SK-N-SH treated with all-trans-retinoic acid at 6 μM for 48 hours (cell line): ENCODE data around the gene SFMBT1.

ENCODE experiments used
- CSDC2 ChIP-seq: fragments of 250-450 bp; sonication (Bioruptor Pico); IDR thresholded peaks from 2 replicates; pipeline ENCODE4 v1.5.0; 2020; ENCODE audit warnings: mild to moderate bottlenecking, moderate library complexity
- CSRNP3 ChIP-seq: fragments of 250-450 bp; sonication (Bioruptor Pico); IDR thresholded peaks from 2 replicates; pipeline ENCODE4 v1.5.1; 2021; ENCODE audit warnings: mild to moderate bottlenecking, moderate library complexity
- OSR1 ChIP-seq: fragments of 250-450 bp; sonication (Bioruptor Pico); IDR thresholded peaks from 2 replicates; pipeline ENCODE4 v1.8.0; 2022; ENCODE audit warnings: moderate library complexity, mild to moderate bottlenecking, inconsistent platforms
- TOX ChIP-seq: fragments of 250-450 bp; sonication (Bioruptor Pico); IDR thresholded peaks from 2 replicates; pipeline ENCODE4 v1.8.0; 2021; ENCODE audit warnings: mild to moderate bottlenecking, moderate library complexity, borderline replicate concordance
- ZNF70 ChIP-seq: fragments of 450-650 bp; formaldehyde crosslinking; IDR thresholded peaks from 2 replicates; pipeline ENCODE4 v1.5.0; 2020; ENCODE audit warnings: mild to moderate bottlenecking, moderate library complexity
- TF ChIP-seq, protein P1 (sequence below): fragments of 250-450 bp; sonication (Bioruptor Pico); IDR thresholded peaks from 2 replicates; pipeline ENCODE4 v1.8.0; 2021; ENCODE audit warnings: low read depth, mild to moderate bottlenecking, moderate library complexity, borderline replicate concordance

DNA sequence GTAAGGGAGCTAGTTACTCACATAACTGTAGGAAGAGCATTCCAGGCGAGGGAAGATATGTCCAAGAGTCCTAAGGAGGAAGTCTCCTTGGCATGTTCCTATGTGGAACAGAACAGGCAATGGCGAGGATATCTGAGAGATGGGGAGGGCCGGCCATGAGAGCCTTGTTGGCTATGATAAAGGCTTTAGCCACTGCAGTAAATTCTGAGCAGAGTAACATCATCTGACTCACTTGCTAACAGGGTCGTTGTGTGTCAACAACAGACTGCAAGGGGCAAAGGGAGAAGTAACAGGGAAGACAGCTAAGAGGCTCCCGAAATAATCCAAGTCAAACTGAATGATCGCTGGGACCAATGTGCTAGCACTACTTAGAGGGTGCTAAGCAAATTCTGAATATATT, 21.6 kb downstream of the SFMBT1 start:
- no peak for TF ChIP-seq CSDC2 (CRISPR knock-in tag)
- TF ChIP-seq CSRNP3 (CRISPR knock-in tag): no peak
- TF ChIP-seq, protein P1, sequence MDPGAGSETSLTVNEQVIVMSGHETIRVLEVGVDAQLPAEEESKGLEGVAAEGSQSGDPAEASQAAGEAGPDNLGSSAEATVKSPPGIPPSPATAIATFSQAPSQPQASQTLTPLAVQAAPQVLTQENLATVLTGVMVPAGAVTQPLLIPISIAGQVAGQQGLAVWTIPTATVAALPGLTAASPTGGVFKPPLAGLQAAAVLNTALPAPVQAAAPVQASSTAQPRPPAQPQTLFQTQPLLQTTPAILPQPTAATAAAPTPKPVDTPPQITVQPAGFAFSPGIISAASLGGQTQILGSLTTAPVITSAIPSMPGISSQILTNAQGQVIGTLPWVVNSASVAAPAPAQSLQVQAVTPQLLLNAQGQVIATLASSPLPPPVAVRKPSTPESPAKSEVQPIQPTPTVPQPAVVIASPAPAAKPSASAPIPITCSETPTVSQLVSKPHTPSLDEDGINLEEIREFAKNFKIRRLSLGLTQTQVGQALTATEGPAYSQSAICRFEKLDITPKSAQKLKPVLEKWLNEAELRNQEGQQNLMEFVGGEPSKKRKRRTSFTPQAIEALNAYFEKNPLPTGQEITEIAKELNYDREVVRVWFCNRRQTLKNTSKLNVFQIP (CRISPR knock-in tag): no peak
- TF ChIP-seq TOX (CRISPR knock-in tag): no peak
- no peak for TF ChIP-seq OSR1 (CRISPR knock-in tag)
- no peak for TF ChIP-seq ZNF70 (CRISPR knock-in tag)
